Stimulated activated CD8-positive, alpha-beta memory T cell treated with anti-CD3 and anti-CD28 coated beads, Interleukin-7, amount 100 ng/mL, for 4 hours (primary cell): Measurements from ENCODE around the gene FGGY.
"Not testable (repeated sequence)": the region's sequence is repeated elsewhere in the genome, so short reads cannot be mapped to it uniquely, and the experiment has no call there.

Source experiments
- DNase-seq, 2 donors: peaks; one replicate each; pipeline ENCODE4 v3.0.0-alpha.2; 2020; ENCODE audit warnings: low read depth in 2 of 2

FGGY gene

GRCh38 chr1:59442492-59442891 lies 145.6 kb downstream of the FGGY start:
- no peak for DNase-seq

GRCh38 chr1:59443310-59443709 lies 146.4 kb downstream of the FGGY start:
- no peak for DNase-seq

GRCh38 chr1:59444520-59444919 lies 147.6 kb downstream of the FGGY start:
- DNase-seq = no peak

- DNase-seq = no peak
Measured at GRCh38 chr1:59445040-59445439, 148.1 kb downstream of the FGGY start.

- no peak for DNase-seq
Measured at GRCh38 chr1:59446257-59446901, 149.5 kb downstream of the FGGY start.

- no peak for DNase-seq
Measured at GRCh38 chr1:59452026-59452425, 155.1 kb downstream of the FGGY start.

- DNase-seq = no peak
Measured at GRCh38 chr1:59452559-59452958, 155.7 kb downstream of the FGGY start.

- no peak for DNase-seq
Measured at GRCh38 chr1:59453297-59453968, 156.5 kb downstream of the FGGY start.

- no peak for DNase-seq
Measured at GRCh38 chr1:59455206-59455605, 158.3 kb downstream of the FGGY start.

GRCh38 chr1:59457786-59458185 lies 160.9 kb downstream of the FGGY start:
- DNase-seq = no peak

GRCh38 chr1:59458884-59459283 lies 162.0 kb downstream of the FGGY start:
- DNase-seq = no peak

GRCh38 chr1:59462942-59463341 lies 166.0 kb downstream of the FGGY start:
- DNase-seq = not testable (repeated sequence)

GRCh38 chr1:59465478-59465877 lies 168.6 kb downstream of the FGGY start:
- not testable (repeated sequence) for DNase-seq

- no peak for DNase-seq
Measured at GRCh38 chr1:59468828-59469428, 172.0 kb downstream of the FGGY start.

- not testable (repeated sequence) for DNase-seq
Measured at GRCh38 chr1:59471991-59472570, 175.2 kb downstream of the FGGY start.

- no peak for DNase-seq
Measured at GRCh38 chr1:59473831-59474230, 176.9 kb downstream of the FGGY start.

GRCh38 chr1:59474496-59474895 lies 177.6 kb downstream of the FGGY start:
- DNase-seq = no peak

GRCh38 chr1:59475737-59476136 lies 178.8 kb downstream of the FGGY start:
- DNase-seq = no peak

- DNase-seq = peak in 1 of 2 donors; percentile 33
Measured at GRCh38 chr1:59477286-59477685, 180.4 kb downstream of the FGGY start.

- DNase-seq = no peak
Measured at GRCh38 chr1:59477867-59478266, 181.0 kb downstream of the FGGY start.

GRCh38 chr1:59478822-59479221 lies 181.9 kb downstream of the FGGY start:
- no peak for DNase-seq

- no peak for DNase-seq
Measured at GRCh38 chr1:59480188-59480888, 183.4 kb downstream of the FGGY start.
